K562 (cell line): ENCODE results near the gene MDC1. TPM values are rescaled to one million over a fixed set of nuclear protein-coding genes. Genes with fewer than 3 reads are reported as not detected.

Experiments
- ATAC-seq: fragments of 200-7000 bp; cut with Tn5 transposase; 3 replicates; pipeline ENCODE4 v1.9.1; 2020; ENCODE audit warnings: moderate library complexity
- BruUV-seq: library from RNA; stranded (reverse); fragments of 400-500 nt; replicated peaks from 2 replicates; lab custom pipeline; 2021; lab: Mats Ljungman, UMichigan
- CTCF ChIA-PET: fragments of 300-600 bp; formaldehyde crosslinking; extraction: SDS; loops from one replicate; lab custom pipeline; 2021; ENCODE audit warnings: low intra/inter-chr PET ratio; lab: Yijun Ruan, JAX
- POLR2A ChIA-PET: fragments of 300-600, 350-650 bp; sonication (Branson Sonifier 250); formaldehyde crosslinking; extraction: SDS; loops from one replicate; lab custom pipeline; 2021; ENCODE audit warnings: antibody characterized with exemption, inconsistent platforms; lab: Yijun Ruan, JAX
- DNase-seq, 4 experiments: peaks; one replicate each; pipeline versions ENCODE4 v3.0.0 to v3.0.0-alpha.2; 2011 to 2018; ENCODE audit warnings: low spot score in 3 of 4, mixed read lengths in 3 of 4; ENCODE audit errors: extremely low read depth in 1 of 4
- FAIRE-seq: peaks from 2 replicates; lab custom pipeline; 2011; peaks lifted over from hg19 to GRCh38; lab: Jason Lieb, UNC
- H2AFZ ChIP-seq: 2 replicates; pipeline ENCODE4 v1.6.0; 2011; ENCODE audit warnings: low read depth, low read length, control low read depth, inconsistent platforms
- H3K27ac ChIP-seq: fragments of 200-600 bp; 3 replicates; pipeline ENCODE4 v1.8.0; 2011; ENCODE audit warnings: low read depth, mild to moderate bottlenecking, control low read depth, inconsistent platforms, low read length, moderate library complexity, mixed read lengths; ENCODE audit errors: extremely low read depth
- H3K27me3 ChIP-seq, 2 experiments: fragments of 300-600 bp in 1 of 2; 2 replicates in 1 of 2; 3 replicates in 1 of 2; pipeline versions ENCODE4 v1.6.0 to v1.8.0; 2011; ENCODE audit warnings: inconsistent platforms in 2 of 2, low read length in 2 of 2, mild to moderate bottlenecking in 1 of 2, mixed read lengths in 1 of 2, moderate library complexity in 1 of 2; ENCODE audit not compliant: control insufficient read depth in 2 of 2, insufficient read depth in 2 of 2
- H3K36me3 ChIP-seq: fragments of 300-600 bp; 3 replicates; pipeline ENCODE4 v1.8.0; 2011; ENCODE audit warnings: mild to moderate bottlenecking, low read length, inconsistent platforms; ENCODE audit not compliant: control insufficient read depth, insufficient read depth
- H3K4me1 ChIP-seq, 2 experiments: fragments of 200-600 bp in 1 of 2; replicated peaks in 1 of 2; 2 replicates in 1 of 2; 3 replicates in 1 of 2; pipeline versions ENCODE4 v1.5.1 to v1.8.0; 2011; ENCODE audit warnings: inconsistent platforms in 2 of 2, low read length in 2 of 2, mild to moderate bottlenecking in 1 of 2, mixed read lengths in 1 of 2, moderate library complexity in 1 of 2; ENCODE audit not compliant: control insufficient read depth in 2 of 2, insufficient read depth in 2 of 2
- H3K4me2 ChIP-seq: 2 replicates; pipeline ENCODE4 v1.6.1; 2011; ENCODE audit warnings: low read length, control low read depth, inconsistent platforms, mixed read lengths; ENCODE audit not compliant: insufficient read depth
- H3K4me3 ChIP-seq: fragments of 200-600 bp; sonication (generic), shearing (Covaris generic); 2 replicates; pipeline ENCODE4 v1.5.1; 2016; ENCODE audit warnings: control low read depth, inconsistent platforms
- H3K79me2 ChIP-seq: fragments of 200-600 bp; 3 replicates; pipeline ENCODE4 v1.8.0; 2011; ENCODE audit warnings: low read length, inconsistent platforms; ENCODE audit not compliant: control insufficient read depth, insufficient read depth
- H3K9ac ChIP-seq, 2 experiments: 2 replicates each; pipeline versions ENCODE4 v1.6.0 to v1.6.1; 2011; ENCODE audit warnings: low read depth in 2 of 2, low read length in 2 of 2, control low read depth in 1 of 2, inconsistent platforms in 1 of 2, mild to moderate bottlenecking in 1 of 2, mixed read lengths in 1 of 2; ENCODE audit not compliant: insufficient read depth in 1 of 2
- H3K9me1 ChIP-seq: one replicate; pipeline ENCODE4 v1.6.0; 2011; ENCODE audit warnings: inconsistent platforms, mild to moderate bottlenecking, low read length, moderate library complexity; ENCODE audit not compliant: control insufficient read depth, insufficient read depth
- H3K9me3 ChIP-seq: replicated peaks from 2 replicates; pipeline ENCODE4 v1.5.1; 2011; ENCODE audit warnings: low read depth, low read length, inconsistent platforms; ENCODE audit not compliant: control insufficient read depth, insufficient read depth
- H4K20me1 ChIP-seq: replicated peaks from 2 replicates; pipeline ENCODE4 v1.6.1; 2011; ENCODE audit warnings: low read length, inconsistent platforms, mixed read lengths; ENCODE audit not compliant: control insufficient read depth, insufficient read depth
- CREB1 ChIP-seq, 2 experiments: sonication (generic) in 1 of 2; formaldehyde crosslinking in 1 of 2; IDR thresholded peaks; 2 replicates each; pipeline versions ENCODE4 v1.6.1 to v1.8.0; 2012 to 2022; ENCODE audit warnings: inconsistent platforms in 1 of 2, mild to moderate bottlenecking in 1 of 2, missing genetic modification reagents in 1 of 2, moderate library complexity in 1 of 2
- CREM ChIP-seq: IDR thresholded peaks from 2 replicates; pipeline ENCODE4 v1.6.1; 2014; ENCODE audit warnings: antibody characterized with exemption, low read depth
- CSDE1 ChIP-seq, 2 experiments: fragments of 450-650 bp; IDR thresholded peaks; 2 replicates each; pipeline ENCODE4 v1.6.1; 2016; ENCODE audit warnings: mild to moderate bottlenecking in 1 of 2
- EZH2 ChIP-seq: IDR thresholded peaks from 2 replicates; pipeline ENCODE4 v1.6.1; 2012; ENCODE audit warnings: low read depth, mild to moderate bottlenecking, inconsistent platforms, low read length, borderline replicate concordance
- HDGF ChIP-seq: fragments of 450-650 bp; IDR thresholded peaks from 2 replicates; pipeline ENCODE4 v1.6.1; 2016
- KDM1A ChIP-seq, 2 experiments: fragments of 450-650 bp; IDR thresholded peaks; 2 replicates each; pipeline ENCODE4 v1.6.1; 2016; ENCODE audit warnings: mild to moderate bottlenecking in 2 of 2
- LCOR ChIP-seq: sonication (generic); formaldehyde crosslinking; IDR thresholded peaks from 2 replicates; pipeline ENCODE4 v1.8.0; 2022; ENCODE audit warnings: mild to moderate bottlenecking, missing genetic modification reagents
- MTA3 ChIP-seq: fragments of 450-650 bp; formaldehyde crosslinking; IDR thresholded peaks from 2 replicates; pipeline ENCODE4 v1.6.1; 2017; ENCODE audit warnings: mild to moderate bottlenecking, borderline replicate concordance
- MYC ChIP-seq, 2 experiments: fragments of 250-450 bp in 1 of 2; sonication (Bioruptor Pico) in 1 of 2; IDR thresholded peaks; 2 replicates each; pipeline versions ENCODE4 v1.5.1 to v1.6.1; 2012 to 2021; ENCODE audit warnings: low read depth in 2 of 2, borderline replicate concordance in 1 of 2, improper control_type of control experiment in 1 of 2, low read length in 1 of 2, mild to moderate bottlenecking in 1 of 2, moderate library complexity in 1 of 2
- OTX1 ChIP-seq: fragments of 450-650 bp; formaldehyde crosslinking; IDR thresholded peaks from 2 replicates; pipeline ENCODE4 v1.4.0; 2022; ENCODE audit warnings: mild to moderate bottlenecking
- PCBP1 ChIP-seq: fragments of 200-400 bp; formaldehyde crosslinking; IDR thresholded peaks from 2 replicates; pipeline ENCODE4 v1.6.1; 2018; ENCODE audit warnings: mild to moderate bottlenecking, low read depth, low read length; ENCODE audit not compliant: poor library complexity, severe bottlenecking
- POLR2AphosphoS2 ChIP-seq: IDR thresholded peaks from 2 replicates; pipeline ENCODE4 v1.6.1; 2012; ENCODE audit warnings: low read length, improper control_type of control experiment
- SMARCA5 ChIP-seq: fragments of 450-650 bp; IDR thresholded peaks from 2 replicates; pipeline ENCODE4 v1.6.1; 2016
- TAF7 ChIP-seq: fragments of 450-650 bp; IDR thresholded peaks from 2 replicates; pipeline ENCODE4 v1.6.1; 2016; ENCODE audit warnings: missing genetic modification characterization, missing compliant biosample characterization
- TAF9B ChIP-seq: fragments of 450-650 bp; IDR thresholded peaks from 2 replicates; pipeline ENCODE4 v1.6.1; 2018; ENCODE audit warnings: mild to moderate bottlenecking; ENCODE audit not compliant: partially characterized antibody
- TBL1XR1 ChIP-seq, 2 experiments: IDR thresholded peaks; 2 replicates each; pipeline ENCODE4 v1.6.1; 2012; ENCODE audit warnings: improper control_type of control experiment in 2 of 2, low read length in 2 of 2, mild to moderate bottlenecking in 1 of 2
- TOE1 ChIP-seq, 2 experiments: fragments of 450-650 bp in 1 of 2; sonication (generic) in 1 of 2; formaldehyde crosslinking in 1 of 2; IDR thresholded peaks; 2 replicates each; pipeline versions ENCODE4 v1.7.1 to v1.8.0; 2016 to 2022; ENCODE audit warnings: borderline replicate concordance in 2 of 2, mild to moderate bottlenecking in 2 of 2, antibody characterized with exemption in 1 of 2, inconsistent platforms in 1 of 2, low read depth in 1 of 2, missing genetic modification reagents in 1 of 2, moderate library complexity in 1 of 2
- YY1 ChIP-seq, 3 experiments: IDR thresholded peaks; 2 replicates each; pipeline ENCODE4 v1.6.1; 2011; ENCODE audit warnings: low read length in 2 of 3, mild to moderate bottlenecking in 2 of 3, moderate library complexity in 2 of 3, borderline replicate concordance in 1 of 3, control low read depth in 1 of 3, low read depth in 1 of 3; ENCODE audit not compliant: insufficient read depth in 3 of 3, insufficient replicate concordance in 2 of 3, control insufficient read depth in 1 of 3, insufficient read length in 1 of 3; ENCODE audit errors: extremely low read depth in 1 of 3
- ZNF263 ChIP-seq: sonication (generic); formaldehyde crosslinking; IDR thresholded peaks from 2 replicates; pipeline ENCODE4 v1.8.0; 2022; ENCODE audit warnings: mild to moderate bottlenecking, missing genetic modification reagents, borderline replicate concordance
- WGBS: fragments of 100-300 bp; shearing (Covaris generic); methylation state at CpG from one replicate; pipeline ENCODE4 v1.1.6; 2016; ENCODE audit warnings: low coverage, mixed read lengths; ENCODE audit not compliant: insufficient coverage; ENCODE audit errors: missing lambda C conversion rate; 5-methylcytosine and 5-hydroxymethylcytosine counted together
- in situ Hi-C: fragments of 300-500 bp; cut with MboI; formaldehyde crosslinking; loops from 4 replicates; pipeline ENCODE4 v1.15.0; 2018; ENCODE audit warnings: inconsistent platforms, mixed read lengths
- intact Hi-C: fragments of 100-400 bp; cut with micrococcal nuclease; formaldehyde crosslinking; loops from 2 replicates; pipeline ENCODE4 v1.14.2; 2022
- polyA plus RNA-seq, 8 experiments: library from polyadenylated mRNA; depleted of rRNA in 4 of 8; stranded (reverse) in 5 of 8; unstranded in 3 of 8; fragments of >200 nt; fragmentation: Nextera tagmentation in 2 of 8; fragmentation: Illumina TruSeq in 1 of 8; extraction: Ambion mirVana in 2 of 8; extraction: Trizol in 1 of 8; gene quantifications; 2 replicates each; pipeline versions ENCODE4 v1.2.1 to v1.2.3, GENCODE V29; 2011 to 2014; ENCODE audit warnings: inconsistent platforms in 1 of 8, missing spikeins in 1 of 8
- total RNA-seq, 7 experiments: library from RNA; depleted of rRNA in 6 of 7; stranded (reverse); fragments of >200 nt in 6 of 7; fragmentation: Illumina TruSeq in 2 of 7; extraction: Trizol in 2 of 7; gene quantifications; 2 replicates each; pipeline versions ENCODE4 v1.2.1 to v1.2.3, GENCODE V29; 2011 to 2021; ENCODE audit warnings: low replicate concordance in 1 of 7

The MDC1 gene
- total and polyA plus RNA-seq, 9 of the 15 experiments (the other 6 are each of a cell fraction or from before 2014, with no cell fraction given) = 8.2 to 114 (median 20.0) TPM

GRCh38 chr6:30743099-30744053 lies 26.3 kb upstream of the MDC1 start:
- ChIA-PET CTCF (interaction anchor here (0.9 to 3.7 kb wide), 6 partner anchors 79 to 341 kb away, joined by 3 to 20 read pairs (median 7); no protein-coding TSS in a partner anchor), POLR2A (interaction anchor here (0.5 to 2.1 kb wide), 20 partner anchors 8 to 156 kb away, joined by 3 to 10 read pairs (median 4); partner anchors contain the start of gene MDC1)
- Histone ChIP-seq H3K4me1 (peaks cover 33 to 47% of the 10 kb centered on the region in 2 experiments), H3K9ac (peak overlapping the region; percentile 80 to 99), H2AFZ (peak overlapping the region; percentile 95), H3K36me3 (peaks cover 30% of the 10 kb centered on the region), H3K4me3 (peak overlapping the region; percentile 91), H3K9me3 (no peaks in the 10 kb centered on the region), H3K4me2 (peak overlapping the region; percentile 92), H4K20me1 (peaks cover 4% of the 10 kb centered on the region; the same call in 1 of the 2 replicates), H3K9me1 (peaks cover 5% of the 10 kb centered on the region), H3K27ac (peak overlapping the region; percentile 87), H3K79me2 (peaks cover 52% of the 10 kb centered on the region), H3K27me3 (no peaks in the 10 kb centered on the region)
- intact Hi-C loops = loop anchor here (1.0 to 5.0 kb wide), 6 partner anchors 23 to 339 kb away; partner anchors contain the start of gene TUBB
- ATAC-seq = peak; percentile 62
- peak; percentile 70 for FAIRE-seq
- DNase-seq = peak; percentile 57 to 78 (median 61)
- BruUV-seq = TSS peak; percentile 89
- in situ Hi-C loops = loop anchor here (5.0 kb wide), 2 partner anchors 134 to 334 kb away; no protein-coding TSS in a partner anchor
- 1% methylated on average over 55 of the region's 55 CpGs for WGBS
- TF ChIP-seq CSDE1 (IDR thresholded peaks at IDR 0.05) (no peak), OTX1 (CRISPR knock-in tag) (peak; percentile 88), POLR2AphosphoS2 (0 out of 2 replicates have a peak, but pooled peaks have one; percentile 15), MTA3 (0 out of 2 replicates have a peak, but pooled peaks have one; percentile 27), LCOR (CRISPR knock-in tag) (peak; percentile 4; the same call in 1 of the 2 replicates), HDGF (0 out of 2 replicates have a peak, but pooled peaks have one; percentile 21), TBL1XR1 (IDR thresholded peaks at IDR 0.05; ENCODE audit: low read length in 2 of 2) (peak in 1 of 2 experiments; percentile 17; a peak in 2 of 4 replicates), PCBP1 (no peak), EZH2 (no peak), YY1 (IDR thresholded peaks at IDR 0.05; ENCODE audit: borderline replicate concordance in 1 of 3, control insufficient read depth in 1 of 3, extremely low read depth in 1 of 3, insufficient read depth in 3 of 3, insufficient read length in 1 of 3, insufficient replicate concordance in 2 of 3, low read depth in 1 of 3, low read length in 2 of 3) (peak in 1 of 3 experiments; percentile 2), CREM (peak; percentile 2; the same call in 1 of the 2 replicates), TOE1 (IDR thresholded peaks at IDR 0.05; ENCODE audit: borderline replicate concordance) (no peak), TOE1 (CRISPR knock-in tag; IDR thresholded peaks at IDR 0.05; ENCODE audit: borderline replicate concordance, low read depth) (0 out of 2 replicates have a peak, but pooled peaks have one; percentile 73), SMARCA5 (0 out of 2 replicates have a peak, but pooled peaks have one; percentile 66), TAF9B (peak; percentile 15), MYC (IDR thresholded peaks at IDR 0.05; ENCODE audit: low read depth, low read length) (no peak; the same call in 1 of the 2 replicates), MYC (CRISPR knock-in tag; IDR thresholded peaks at IDR 0.05; ENCODE audit: borderline replicate concordance, low read depth) (peak; percentile 78; the same call in 1 of the 2 replicates), KDM1A (IDR thresholded peaks at IDR 0.05) (peak; percentile 32 to 60; a peak in 2 of 4 replicates), CREB1 (IDR thresholded peaks at IDR 0.05) (peak; percentile 6; the same call in 1 of the 2 replicates), CREB1 (CRISPR knock-in tag; IDR thresholded peaks at IDR 0.05) (no peak), ZNF263 (peak; percentile 96), TAF7 (peak; percentile 51)
